HuH-7 (cell line): Measurements from ENCODE around the gene VDAC2.
A peak's percentile ranks its signal among the peaks of the same experiment; 100 is the strongest.
"Not testable (repeated sequence)": the region's sequence is repeated elsewhere in the genome, so short reads cannot be mapped to it uniquely, and the experiment has no call there.

Experiments
- DNase-seq: peaks from one replicate; pipeline ENCODE4 v3.0.0; 2011; ENCODE audit warnings: low spot score

Gene VDAC2

DNA sequence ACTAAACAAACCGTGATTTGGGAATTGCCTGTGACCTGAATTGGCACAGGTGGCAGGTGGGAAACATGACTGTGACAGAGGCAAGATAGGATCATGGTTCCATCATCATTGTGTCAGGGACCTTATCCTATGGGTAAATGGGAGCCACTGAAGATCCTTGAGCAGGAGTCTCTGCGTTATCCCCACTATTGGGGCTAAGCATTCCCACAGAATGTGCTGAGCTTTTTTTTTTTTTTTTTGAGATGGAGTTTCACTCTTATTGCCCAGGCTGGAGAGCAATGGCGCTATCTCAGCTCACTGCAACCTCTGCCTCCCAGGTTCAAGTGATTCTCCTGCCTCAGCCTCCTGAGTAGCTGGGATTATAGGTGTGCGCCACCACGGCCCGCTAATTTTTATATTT is 10.6 kb upstream of the VDAC2 start:
- not testable (repeated sequence) for DNase-seq

DNA sequence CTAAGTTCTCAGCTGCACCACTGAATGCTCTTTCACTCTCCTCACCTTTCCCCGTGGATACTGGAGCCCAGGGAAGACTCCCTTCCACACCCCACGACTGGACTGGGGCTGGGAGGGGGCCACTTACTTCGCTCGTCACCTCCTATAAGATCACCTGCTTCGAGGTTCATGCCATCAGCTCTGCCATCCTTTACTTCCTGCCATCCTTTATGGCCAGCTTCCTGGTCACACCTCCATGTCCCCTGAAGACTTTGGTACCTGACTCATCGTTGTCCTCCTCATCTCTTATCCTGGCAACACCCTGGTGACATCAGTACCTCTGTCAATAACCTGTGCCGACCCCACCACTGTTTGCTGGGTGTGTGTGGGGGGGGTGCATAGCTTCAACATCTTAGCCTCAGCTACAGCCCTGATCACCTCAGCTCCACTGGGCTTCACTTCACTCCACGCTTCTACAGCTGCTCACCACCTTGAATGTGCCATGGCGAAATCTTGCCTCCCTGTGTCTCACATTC is 8.7 kb upstream of the VDAC2 start:
- DNase-seq = no peak

DNA sequence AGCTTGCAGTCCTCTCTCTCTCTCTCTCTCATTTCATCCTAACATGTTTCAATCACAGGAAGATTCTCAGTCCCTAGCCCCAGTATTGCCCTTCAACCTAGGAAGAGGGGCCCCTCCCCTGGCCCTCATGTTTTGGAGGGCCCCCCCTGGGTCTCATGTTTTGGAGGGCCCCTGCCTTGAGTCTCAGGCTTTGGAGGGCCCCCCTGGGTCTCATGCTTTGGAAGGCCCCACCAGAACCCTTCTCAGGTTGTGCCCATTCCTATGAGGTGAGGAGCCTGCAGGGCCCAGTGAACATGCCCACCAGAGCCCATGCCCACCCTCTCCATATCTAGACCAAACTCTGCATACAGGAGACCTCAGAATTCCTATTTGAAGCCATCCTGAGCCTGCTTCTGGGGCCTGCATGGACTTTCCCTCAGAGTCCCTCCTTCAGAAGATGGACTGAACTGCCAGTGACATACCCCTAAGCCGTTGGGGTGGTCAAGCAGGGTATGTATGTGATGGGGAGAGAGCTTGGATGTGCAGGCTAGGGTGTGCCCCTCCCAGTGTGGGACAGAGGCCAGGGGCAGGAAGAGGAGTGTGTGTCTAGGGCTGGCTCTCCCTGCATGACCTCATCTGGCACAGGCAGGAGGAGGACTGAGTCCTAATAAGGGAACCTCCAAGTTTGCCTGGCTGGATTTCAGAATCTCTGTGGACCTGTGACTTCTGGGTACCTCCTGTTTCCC is 8.1 kb upstream of the VDAC2 start:
- no peak for DNase-seq

DNA sequence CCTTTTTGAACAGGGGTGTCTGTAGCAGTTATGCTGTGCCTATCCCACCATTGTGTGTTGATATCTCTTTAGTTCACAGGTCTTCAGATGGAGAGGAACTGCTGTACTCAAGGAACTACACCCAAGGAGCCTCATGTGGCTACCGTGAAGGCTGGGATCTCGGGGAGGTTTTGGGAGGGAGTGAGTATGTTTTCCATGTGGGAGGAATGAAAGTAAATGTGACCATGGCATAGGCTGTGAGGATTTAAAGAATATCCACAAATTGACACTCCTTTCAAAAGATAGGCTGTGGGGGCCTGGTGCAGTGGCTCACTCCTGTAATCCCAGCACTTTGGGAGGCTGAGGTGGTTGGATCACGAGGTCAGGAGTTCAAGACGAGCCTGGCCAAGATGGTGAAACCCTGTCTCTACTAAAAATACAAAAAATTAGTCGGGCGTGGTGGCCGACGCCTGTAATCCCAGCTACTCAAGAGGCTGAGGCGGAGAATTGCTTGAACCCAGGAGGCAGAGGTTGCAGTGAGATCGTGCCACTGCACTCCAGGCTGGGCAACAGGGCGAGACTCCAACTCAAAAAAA is 7.5 kb upstream of the VDAC2 start:
- not testable (repeated sequence) for DNase-seq

DNA sequence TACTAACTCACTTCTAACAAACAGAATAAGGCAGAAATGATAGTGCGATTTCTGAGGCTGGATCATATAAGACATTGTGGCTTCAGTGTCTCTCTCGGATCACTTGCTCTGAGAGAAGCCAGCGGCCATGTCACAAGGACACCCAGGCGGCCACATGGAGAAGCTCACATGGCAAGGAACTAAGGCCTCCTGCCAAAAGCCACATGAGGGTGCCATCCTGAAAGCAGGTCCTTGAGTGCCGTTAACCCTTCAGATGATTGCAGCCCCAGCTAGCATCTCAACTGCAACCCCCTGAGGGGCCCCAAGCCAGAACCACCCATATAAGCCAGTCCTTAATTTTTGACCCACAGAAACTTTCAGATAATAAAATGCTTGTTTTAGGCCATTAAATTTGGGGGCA is 6.9 kb upstream of the VDAC2 start:
- no peak for DNase-seq

DNA sequence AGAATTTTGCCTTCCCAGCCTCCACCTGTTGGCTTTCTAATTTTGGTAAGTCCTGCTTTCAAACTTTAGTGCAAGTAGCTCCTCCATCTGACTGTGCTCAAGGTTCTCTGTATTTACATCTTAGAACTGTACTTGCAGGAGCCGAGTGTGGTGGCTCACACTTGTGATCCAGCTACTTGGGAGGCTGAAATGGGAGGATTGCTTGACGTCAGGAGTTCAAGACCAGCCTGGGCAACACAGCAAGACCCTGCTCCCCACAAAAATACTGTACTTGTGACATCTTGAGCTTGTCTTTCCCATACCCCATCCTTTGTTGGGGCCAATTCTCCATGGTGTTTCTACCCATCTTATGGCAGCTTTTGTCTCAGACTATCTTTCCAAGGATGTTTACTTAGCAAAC is 4.7 kb upstream of the VDAC2 start:
- DNase-seq = no peak

DNA sequence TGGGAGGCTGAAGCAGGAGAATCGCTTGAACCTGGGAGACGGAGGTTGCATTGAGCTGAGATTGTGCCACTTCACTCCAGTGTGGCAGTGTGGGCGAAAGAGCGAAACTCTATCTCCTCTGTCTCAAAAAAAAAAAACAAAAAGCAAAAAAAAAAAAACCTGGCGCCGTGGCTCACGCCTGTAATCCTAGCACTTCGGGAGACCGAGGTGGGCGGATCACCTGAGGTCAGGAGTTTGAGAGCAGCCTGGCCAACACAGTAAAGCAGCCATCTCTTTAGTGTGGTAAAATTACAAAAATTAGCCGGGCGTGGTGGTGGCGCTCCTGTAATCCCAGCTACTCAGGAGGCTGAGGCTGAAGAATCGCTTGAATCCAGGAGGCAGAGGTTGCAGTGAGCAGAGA is 4.0 kb upstream of the VDAC2 start:
- DNase-seq = not testable (repeated sequence)

DNA sequence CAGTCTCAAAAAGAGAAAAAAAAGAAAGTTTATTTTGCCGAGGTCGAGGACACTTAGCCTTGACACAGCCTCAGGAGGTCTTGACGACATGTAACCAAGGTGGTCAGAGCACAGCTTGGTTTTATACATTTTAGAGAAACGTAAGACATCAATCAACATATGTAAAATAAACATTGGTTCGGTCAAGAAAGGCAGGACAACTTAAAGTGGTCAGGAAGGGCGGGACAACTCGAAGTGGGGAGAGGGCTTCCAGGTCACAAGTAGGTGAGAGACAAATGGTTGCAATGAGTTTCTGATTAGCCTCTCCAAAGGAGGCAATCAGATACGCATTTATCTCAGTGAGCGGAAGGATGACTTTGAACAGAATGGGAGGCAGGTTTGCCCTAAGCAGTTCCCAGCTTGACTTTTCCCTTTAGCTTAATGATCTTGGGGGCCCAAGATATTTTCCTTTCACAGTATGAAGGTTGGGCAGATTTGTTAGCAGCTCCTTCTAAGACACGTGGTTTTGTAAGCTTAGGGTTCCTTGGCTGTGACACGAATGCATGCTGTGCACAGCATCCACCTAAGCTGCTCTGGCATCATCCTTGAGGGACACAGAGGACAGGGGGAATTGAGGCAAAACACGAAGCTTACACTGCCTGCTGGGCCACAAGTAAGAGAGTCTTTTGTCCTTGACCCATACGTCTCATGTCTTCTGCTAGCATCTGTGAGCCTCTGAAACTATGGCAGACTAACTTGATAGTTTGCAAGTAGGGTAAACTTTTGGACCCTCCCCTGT is 3.3 kb upstream of the VDAC2 start:
- no peak for DNase-seq

DNA sequence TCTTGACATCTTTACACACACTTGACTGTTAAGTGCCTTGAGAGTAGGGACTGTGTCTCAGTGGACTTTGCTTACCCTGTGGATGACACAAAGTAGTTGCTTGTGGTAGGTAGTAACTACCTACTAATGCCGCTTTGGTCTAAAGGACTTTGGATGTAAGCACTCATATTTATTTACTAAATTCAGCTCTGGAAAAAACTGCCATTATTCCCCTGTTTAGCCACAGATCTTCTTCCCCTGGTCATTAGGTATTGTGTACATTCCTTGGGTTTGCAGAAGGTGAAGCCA is 2.8 kb upstream of the VDAC2 start:
- DNase-seq = no peak

DNA sequence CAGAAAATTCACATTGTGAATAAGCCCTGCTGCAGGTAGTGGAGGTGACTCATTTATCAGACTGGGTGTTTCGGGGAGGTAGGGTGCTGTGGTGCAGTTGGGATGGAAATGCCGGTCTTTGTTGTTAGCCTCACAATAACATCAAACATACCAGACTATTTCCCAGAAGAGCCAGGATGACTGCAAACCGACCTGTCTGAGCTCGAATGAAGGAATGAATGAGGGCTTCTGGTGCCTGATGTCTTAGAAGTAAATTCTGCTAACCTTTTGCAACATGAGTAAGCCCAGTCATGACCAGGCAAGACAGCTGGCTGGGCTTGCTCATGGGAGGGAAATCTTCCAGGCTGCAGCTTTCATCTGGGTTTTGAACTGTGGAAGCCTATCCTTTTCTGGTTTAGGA is 2.4 kb upstream of the VDAC2 start:
- no peak for DNase-seq

DNA sequence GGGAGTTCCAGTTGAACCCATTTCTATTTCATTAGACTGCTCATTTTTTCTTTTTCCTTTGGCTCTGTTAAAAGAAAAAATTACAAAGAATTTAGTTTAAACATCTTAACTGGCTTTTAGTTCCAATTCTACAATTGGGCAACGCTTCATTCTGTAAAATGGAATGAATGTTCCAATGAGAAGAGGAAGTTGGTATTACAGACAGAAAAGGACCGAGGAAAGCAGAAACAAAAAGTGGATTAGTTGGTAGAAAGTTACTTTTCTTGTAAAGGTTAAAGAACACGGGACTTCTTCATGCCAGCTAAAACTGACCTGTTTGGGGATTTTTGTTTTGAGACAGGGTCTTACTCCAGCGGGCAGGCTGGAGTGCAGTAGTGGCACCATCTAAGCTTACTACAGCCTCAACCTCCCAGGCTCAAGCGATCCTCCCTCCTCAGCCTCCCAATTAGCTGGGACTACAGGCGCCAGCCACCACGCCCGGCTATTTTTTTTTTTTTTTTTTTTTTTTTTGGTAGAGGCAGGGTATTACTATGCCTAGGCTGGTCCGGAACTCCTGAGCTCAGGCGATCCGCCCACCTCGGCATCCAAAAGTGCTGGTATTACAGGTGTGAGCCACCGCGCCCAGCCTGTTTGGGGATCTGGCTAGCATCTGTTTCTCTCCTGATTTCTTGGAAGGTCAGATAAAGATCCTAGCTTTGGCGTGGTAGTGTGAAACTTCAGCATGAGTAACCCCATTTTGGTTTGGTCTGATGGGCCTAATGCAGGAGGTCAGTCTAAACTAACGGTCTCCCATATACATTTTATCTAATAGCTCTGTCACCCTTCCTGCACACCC is 1.3 kb upstream of the VDAC2 start:
- DNase-seq = no peak

DNA sequence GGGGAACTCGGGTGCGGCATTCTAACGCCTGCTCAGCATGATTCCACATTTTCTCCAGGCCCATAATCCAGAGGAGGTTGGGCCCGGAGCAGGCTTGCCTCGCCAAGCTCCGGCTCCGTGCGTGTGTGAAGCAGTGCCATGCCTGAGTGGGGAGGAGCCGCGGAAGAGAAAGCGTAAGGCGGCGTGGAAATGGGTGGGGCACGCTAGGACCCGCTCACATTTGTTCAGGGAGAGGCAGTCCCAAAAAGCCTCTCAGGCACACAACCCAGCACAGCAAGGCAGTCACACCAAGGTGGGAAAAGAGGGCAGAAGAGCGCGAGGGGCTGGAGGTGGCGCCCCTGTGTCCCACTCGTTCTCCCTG is 695 bp upstream of the VDAC2 start:
- DNase-seq = peak; percentile 39

DNA sequence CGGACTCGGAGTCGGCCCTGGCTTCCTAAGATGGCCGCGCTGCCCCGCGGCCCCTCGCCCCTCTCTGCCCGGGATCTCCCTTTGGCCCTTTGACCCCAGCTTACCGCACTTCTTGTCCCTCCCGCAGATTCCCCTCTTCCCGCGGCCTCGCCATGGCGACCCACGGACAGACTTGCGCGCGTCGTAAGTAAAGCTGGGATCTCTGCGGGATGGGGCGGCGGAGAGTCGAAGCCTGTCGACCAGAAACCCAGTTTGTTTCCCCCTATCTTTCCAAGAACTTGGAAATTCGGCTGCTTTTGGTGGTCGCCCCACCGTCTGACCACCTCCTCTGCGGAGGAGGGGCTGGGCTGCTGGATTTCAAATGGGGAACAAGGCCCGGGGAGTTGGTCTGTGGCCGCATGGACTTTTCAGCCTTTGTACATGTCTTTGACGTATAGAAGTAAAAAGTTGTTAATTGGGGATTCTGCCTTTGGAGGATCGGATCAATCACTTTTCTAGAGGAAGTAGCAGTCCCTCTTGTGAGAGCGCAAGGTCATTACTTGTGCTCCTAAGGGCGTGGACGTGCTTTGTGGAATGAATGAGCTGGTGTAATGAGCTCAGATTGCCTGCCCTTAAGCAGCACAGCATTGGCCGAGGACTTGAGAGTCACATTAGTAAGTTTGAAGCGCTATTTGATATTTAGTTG is 553 bp downstream of the VDAC2 start:
- DNase-seq = no peak

DNA sequence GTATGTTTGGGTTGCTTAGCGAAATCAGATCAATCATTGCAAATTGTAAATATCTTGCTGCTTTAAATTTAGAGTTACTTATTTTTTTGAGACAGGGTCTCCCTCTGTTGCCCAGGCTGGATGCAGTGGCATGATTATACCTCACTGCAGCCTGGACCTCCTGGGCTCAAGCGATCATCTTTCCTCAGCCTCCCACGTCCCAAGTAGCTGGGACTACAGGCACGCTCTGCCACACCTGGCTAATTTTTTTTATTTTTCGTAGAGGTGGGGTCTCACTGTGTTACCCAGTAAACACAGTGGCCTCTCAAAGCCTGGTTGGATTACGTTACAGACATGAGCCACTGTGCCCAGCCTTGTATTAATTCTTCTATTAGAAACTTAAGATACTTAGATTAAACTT is 1.7 kb downstream of the VDAC2 start:
- DNase-seq = no peak

DNA sequence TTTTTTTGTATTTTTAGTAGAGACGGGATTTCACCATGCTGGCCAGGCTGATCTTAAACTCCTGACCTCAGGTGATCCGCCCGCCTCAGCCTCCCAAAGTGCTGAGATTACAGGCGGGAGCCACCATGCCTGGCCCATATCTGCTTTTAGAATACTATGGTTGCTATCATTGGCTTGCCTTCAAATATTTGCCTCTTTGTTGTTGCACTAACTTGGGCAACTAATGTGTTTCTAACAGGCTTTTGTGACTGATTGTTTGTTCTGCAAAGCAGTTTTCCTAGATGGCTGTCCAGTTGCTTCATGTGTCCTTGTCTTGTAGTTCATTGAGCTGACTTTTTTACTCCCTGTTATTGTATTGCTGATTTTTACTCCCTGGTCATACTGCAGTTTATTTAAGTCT is 9.7 kb downstream of the VDAC2 start:
- DNase-seq = no peak

DNA sequence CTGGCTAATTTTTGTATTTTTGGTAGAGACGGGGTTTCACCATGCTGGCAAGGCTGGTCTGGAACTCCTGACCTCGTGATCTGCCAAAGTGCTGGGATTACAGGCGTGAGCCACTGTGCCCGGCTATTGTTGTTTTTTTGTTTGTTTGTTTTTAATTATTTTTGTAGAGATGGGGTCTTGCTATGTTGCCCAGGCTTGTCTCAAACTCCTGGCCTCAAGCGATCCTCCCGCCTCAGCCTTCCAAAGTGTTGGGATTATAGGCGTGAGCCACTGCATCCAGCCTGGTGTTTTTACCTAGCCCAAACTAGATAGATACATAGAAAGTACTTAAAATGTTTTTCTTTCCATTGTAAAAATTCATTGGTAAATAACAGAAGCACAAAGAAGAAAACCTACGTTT is 10.9 kb downstream of the VDAC2 start:
- not testable (repeated sequence) for DNase-seq

DNA sequence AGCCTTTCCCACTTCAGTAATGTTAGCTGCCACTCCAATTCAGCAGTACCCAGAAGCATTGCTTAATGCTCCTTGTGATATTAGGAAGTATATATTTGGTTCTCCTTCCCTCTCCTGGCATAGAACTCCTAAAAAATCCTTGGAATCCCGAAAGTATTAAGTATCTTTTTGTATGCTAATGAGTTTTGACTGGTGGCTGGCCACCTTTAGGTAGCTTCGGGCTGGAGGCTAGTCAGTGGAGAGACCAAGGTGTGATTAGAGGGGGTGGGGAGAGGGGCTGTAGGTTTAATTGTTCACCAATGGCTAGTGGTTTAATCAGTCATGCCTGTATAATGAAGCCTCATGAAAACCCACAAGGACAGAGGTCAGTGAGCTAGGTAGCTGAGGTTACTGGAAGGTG is 12.9 kb downstream of the VDAC2 start:
- DNase-seq = no peak

DNA sequence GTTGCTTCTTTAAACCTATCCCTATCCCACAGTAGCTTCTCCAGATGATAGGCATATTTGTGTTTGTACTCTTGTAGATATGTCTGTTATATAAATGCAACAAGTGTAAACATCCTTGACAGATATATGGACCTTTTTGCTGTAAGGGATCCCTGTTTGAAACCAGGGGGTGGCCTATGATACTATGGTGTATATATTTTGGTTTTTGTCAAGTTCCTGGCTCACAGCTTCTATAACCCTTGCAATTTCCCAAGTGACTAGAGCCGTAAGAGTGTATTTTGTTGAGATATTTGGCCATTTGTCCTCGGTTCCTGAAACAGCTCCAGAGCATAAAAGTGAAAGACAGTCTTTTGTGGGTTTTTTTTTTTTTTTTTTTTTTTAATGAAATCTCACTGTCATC is 15.5 kb downstream of the VDAC2 start:
- no peak for DNase-seq

DNA sequence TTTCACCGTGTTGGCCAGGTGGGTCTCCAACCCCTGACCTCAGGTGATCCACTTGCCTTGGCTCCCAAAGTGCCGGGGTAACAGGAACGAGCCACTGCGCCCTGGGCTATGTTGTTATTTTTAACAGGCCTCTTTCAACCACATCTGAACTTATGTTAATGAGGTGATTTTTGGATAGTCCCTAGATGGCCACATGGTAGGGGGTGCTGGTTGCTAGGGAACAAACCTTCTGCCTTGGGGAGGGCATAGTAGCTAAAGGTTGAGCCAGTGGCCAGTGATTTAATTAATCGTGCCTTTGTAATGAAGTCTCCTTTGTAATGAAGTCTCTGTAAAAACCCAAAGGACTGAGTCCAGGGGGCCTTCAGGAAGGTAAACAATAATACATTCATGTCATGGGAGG is 16.1 kb downstream of the VDAC2 start:
- DNase-seq = no peak

DNA sequence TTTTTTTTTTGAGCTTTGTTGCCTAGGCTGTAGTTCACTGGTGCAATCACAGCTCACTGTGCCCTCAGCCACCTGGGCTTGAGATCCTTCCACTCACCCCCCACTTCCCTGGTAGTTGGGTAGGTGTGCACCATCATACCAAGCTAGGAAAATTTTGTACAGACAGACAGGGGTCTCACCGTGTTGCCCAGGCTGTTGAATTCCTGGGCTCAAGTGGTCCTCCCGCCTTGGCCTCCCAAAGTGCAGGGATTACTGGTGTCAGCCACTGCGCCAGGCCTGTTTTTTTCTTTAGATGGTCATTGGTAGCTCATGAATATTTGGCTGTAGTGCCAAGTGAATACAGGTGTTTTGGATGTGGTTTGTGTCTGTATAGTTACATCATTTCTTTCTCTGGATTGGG is 17.7 kb downstream of the VDAC2 start:
- DNase-seq = no peak

DNA sequence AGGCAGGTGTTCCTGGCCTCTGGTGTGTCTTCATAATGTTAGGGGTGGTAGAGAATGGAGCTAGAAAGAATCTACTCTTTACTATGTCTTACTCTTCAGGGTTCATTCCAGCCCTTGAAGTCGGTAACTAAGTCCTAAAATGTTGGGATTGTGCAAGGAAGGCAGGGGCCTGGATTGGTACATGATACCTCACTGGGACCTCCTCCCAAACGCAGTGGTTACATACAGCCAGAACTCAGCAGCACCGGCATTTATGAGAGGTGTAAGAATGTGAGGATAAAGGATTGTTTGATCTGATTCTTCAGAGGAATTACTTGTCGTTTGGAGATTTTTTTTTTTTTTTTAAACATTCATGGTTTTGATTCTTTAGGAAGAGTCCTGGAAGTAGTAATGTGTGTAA is 18.2 kb downstream of the VDAC2 start:
- no peak for DNase-seq

DNA sequence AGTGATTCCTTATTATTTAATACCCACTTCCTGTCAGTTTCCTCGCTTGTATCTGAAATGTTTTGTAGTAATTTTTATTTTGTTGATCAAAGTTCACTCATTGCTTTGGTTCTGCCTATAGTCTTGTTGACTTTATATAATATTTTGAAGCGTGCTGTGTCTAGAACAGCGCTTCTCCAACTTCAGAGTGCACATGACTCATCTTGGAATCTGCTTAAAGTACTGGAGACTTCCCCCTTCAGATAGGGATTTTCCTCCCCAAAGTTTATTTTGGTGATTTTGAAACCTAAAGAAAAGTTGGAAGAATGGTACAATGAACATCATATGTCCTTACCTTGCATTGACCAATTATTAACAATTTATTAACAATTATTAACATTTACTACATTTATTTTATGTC is 19.4 kb downstream of the VDAC2 start:
- DNase-seq = no peak
